ENCODE results near the gene LAG3.
"Not testable (repeated sequence)": the region's sequence is repeated elsewhere in the genome, so short reads cannot be mapped to it uniquely, and the experiment has no call there.

Gene LAG3

GRCh38 chr12:6736754-6737153 lies 35.6 kb upstream of the LAG3 start:
- Histone ChIP-seq H3K4me3 (ENCODE audit: severe bottlenecking) (no peak overlapping the region), H3K27me3 (ENCODE audit: insufficient read depth, poor library complexity, severe bottlenecking) (no peaks in the 10 kb centered on the region), H3K27ac (ENCODE audit: poor library complexity, severe bottlenecking) (peak overlapping the region; percentile 60), H3K36me3 (ENCODE audit: low read depth) (no peaks in the 10 kb centered on the region), H3K9me3 (ENCODE audit: severe bottlenecking) (no peaks in the 10 kb centered on the region), H3K4me1 (ENCODE audit: insufficient read depth, poor library complexity, severe bottlenecking) (peaks cover 6% of the 10 kb centered on the region)
- ATAC-seq (ENCODE audit: low read depth) (no peak), DNase-seq (ENCODE audit: low spot score) (no peak)
- TF ChIP-seq, protein P1, sequence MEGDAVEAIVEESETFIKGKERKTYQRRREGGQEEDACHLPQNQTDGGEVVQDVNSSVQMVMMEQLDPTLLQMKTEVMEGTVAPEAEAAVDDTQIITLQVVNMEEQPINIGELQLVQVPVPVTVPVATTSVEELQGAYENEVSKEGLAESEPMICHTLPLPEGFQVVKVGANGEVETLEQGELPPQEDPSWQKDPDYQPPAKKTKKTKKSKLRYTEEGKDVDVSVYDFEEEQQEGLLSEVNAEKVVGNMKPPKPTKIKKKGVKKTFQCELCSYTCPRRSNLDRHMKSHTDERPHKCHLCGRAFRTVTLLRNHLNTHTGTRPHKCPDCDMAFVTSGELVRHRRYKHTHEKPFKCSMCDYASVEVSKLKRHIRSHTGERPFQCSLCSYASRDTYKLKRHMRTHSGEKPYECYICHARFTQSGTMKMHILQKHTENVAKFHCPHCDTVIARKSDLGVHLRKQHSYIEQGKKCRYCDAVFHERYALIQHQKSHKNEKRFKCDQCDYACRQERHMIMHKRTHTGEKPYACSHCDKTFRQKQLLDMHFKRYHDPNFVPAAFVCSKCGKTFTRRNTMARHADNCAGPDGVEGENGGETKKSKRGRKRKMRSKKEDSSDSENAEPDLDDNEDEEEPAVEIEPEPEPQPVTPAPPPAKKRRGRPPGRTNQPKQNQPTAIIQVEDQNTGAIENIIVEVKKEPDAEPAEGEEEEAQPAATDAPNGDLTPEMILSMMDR (IDR thresholded peaks at IDR 0.05; ENCODE audit: poor library complexity, severe bottlenecking), result no peak

DNA sequence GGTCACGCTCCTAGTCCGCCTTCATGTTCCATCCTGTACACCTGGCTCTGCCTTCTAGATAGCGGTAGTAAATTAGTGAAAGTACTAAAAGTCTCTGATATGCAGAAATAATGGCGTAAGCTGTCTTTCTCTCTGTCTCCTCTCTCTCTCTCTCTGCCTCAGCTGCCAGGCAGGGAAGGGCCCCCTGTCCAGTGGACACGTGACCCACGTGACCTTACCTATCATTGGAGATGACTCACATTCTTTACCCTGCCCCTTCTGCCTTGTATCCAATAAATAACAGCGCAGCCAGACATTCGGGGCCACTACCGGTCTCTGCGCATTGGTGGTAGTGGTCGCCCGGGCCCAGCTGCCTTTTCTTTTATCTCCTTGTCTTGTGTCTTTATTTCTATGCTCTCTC lies 30.2 kb upstream of the LAG3 start:
- H3K36me3 ChIP-seq (ENCODE audit: low read depth); H3K9me3 ChIP-seq (ENCODE audit: severe bottlenecking); ATAC-seq (ENCODE audit: low read depth); H3K27me3 ChIP-seq (ENCODE audit: insufficient read depth, poor library complexity, severe bottlenecking); DNase-seq (ENCODE audit: low spot score); H3K4me3 ChIP-seq (ENCODE audit: severe bottlenecking); H3K27ac ChIP-seq (ENCODE audit: poor library complexity, severe bottlenecking): not testable (repeated sequence)
- H3K4me1 ChIP-seq (ENCODE audit: insufficient read depth, poor library complexity, severe bottlenecking), result peaks cover 13% of the 10 kb centered on the region

DNA sequence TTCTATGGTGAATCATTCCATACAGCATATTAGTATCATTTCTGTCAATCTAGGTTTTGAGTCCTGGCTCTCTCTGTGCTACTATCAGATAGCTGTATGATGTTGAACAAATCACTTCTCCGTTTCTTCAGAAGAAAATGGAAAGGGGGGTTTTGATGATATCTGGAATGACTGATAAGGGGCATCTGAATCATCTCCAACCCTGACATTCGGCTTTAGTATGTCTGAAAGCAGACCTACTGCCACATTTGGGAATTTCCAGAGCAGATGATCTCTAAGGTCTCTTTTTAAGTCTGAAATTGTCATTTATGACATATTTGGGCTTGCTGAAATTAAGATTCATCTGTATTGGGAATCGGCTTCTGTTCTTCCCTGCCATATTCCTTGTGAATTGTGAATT lies 29.5 kb upstream of the LAG3 start:
- Histone ChIP-seq H3K9me3 (ENCODE audit: severe bottlenecking) (no peaks in the 10 kb centered on the region), H3K27ac (ENCODE audit: poor library complexity, severe bottlenecking) (no peak overlapping the region), H3K36me3 (ENCODE audit: low read depth) (peaks cover 13% of the 10 kb centered on the region), H3K27me3 (ENCODE audit: insufficient read depth, poor library complexity, severe bottlenecking) (no peaks in the 10 kb centered on the region), H3K4me1 (ENCODE audit: insufficient read depth, poor library complexity, severe bottlenecking) (peaks cover 13% of the 10 kb centered on the region), H3K4me3 (ENCODE audit: severe bottlenecking) (no peak overlapping the region)
- DNase-seq (ENCODE audit: low spot score) (no peak), ATAC-seq (ENCODE audit: low read depth) (no peak)
- TF ChIP-seq, protein P1 (IDR thresholded peaks at IDR 0.05; ENCODE audit: poor library complexity, severe bottlenecking), result no peak

DNA sequence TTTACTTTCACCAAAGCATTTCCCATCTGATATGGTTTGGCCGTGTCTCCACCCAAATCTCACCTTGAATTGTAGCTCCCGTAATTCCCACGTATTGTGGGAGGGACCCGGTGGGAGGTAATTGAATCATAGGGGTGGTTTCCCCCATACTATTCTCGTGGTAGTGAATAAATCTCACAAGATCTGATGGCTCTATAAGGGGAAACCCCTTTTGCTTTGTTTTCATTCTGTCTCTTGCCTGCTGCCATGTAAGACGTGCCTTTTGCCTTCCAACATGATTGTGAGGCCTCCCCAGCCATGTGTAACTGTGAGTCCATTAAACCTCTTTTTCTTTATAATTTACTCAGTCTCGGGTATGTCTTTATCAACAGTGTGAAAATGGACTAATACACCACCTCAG lies 29.0 kb upstream of the LAG3 start:
- H3K9me3 ChIP-seq (ENCODE audit: severe bottlenecking); DNase-seq (ENCODE audit: low spot score); H3K4me3 ChIP-seq (ENCODE audit: severe bottlenecking); H3K27me3 ChIP-seq (ENCODE audit: insufficient read depth, poor library complexity, severe bottlenecking); ATAC-seq (ENCODE audit: low read depth); H3K27ac ChIP-seq (ENCODE audit: poor library complexity, severe bottlenecking): not testable (repeated sequence)
- Histone ChIP-seq H3K4me1 (ENCODE audit: insufficient read depth, poor library complexity, severe bottlenecking) (peaks cover 13% of the 10 kb centered on the region), H3K36me3 (ENCODE audit: low read depth) (peaks cover 17% of the 10 kb centered on the region)

DNA sequence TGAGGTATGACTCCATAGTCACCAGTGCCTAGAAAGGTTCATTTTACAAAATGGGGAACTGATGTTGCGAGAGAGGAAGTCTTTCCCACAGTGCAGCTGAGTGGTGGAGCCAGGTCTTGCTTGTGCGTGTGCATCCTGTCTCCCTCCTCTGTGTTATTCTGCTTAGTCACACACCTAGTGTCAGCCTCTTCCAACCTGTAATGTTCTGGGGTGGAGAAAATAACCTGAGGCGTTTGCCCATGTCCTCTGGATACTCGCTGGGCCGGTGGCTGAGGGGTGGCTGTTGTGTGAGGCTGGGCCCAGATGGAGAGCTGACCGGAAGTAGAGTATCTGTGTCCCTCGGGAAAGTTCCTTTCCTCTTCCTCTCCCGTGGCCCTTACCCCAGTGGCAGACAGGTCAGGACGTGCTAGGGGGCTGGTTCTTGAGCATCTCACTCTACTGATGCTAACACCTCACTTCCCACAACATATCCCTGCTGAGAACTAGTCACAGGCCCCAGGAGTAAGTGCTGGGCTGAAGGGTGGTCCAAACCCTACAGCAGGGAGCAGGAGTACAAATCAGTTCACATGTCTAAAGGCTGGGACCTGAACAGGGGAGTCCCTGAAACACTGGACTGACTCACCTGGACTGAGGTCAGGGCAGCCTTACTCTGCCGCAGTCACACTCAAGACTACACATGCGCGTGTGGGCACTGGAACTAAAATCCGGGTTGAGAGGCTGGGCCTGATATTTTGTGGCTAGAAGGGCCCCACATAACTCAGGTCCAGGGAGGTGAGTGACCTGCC lies 26.4 kb upstream of the LAG3 start:
- peaks cover 13% of the 10 kb centered on the region for H3K4me1 ChIP-seq (ENCODE audit: insufficient read depth, poor library complexity, severe bottlenecking)
- TF ChIP-seq, protein P1 (IDR thresholded peaks at IDR 0.05; ENCODE audit: poor library complexity, severe bottlenecking), result no peak
- peak; percentile 92 for ATAC-seq (ENCODE audit: low read depth)
- peaks cover 41% of the 10 kb centered on the region for H3K36me3 ChIP-seq (ENCODE audit: low read depth)
- H3K9me3 ChIP-seq (ENCODE audit: severe bottlenecking), result no peaks in the 10 kb centered on the region
- no peaks in the 10 kb centered on the region for H3K27me3 ChIP-seq (ENCODE audit: insufficient read depth, poor library complexity, severe bottlenecking)
- H3K27ac ChIP-seq (ENCODE audit: poor library complexity, severe bottlenecking), result peak overlapping the region; percentile 73
- H3K4me3 ChIP-seq (ENCODE audit: severe bottlenecking), result no peak overlapping the region
- DNase-seq (ENCODE audit: low spot score), result no peak

DNA sequence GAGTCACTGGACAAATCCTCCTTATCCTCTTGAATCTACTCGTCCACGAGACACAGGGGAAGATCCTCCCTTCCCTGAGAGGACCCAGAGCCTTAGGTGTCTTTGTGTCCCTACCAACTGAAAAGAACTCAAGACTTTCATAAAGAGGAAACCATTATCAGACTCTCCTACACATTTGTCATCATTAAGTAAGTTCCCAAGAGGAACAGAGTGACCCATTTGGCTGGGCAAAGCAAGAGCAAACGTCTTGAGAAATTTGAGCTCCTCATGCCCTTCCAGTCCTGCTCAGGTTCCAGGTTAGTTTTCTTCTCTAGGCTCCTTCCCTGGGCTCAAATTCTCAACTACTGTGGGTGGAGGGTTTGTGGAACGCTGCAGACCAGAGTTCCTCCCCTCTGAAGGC lies 25.1 kb upstream of the LAG3 start:
- no peaks in the 10 kb centered on the region for H3K9me3 ChIP-seq (ENCODE audit: severe bottlenecking)
- H3K36me3 ChIP-seq (ENCODE audit: low read depth), result peaks cover 52% of the 10 kb centered on the region
- no peak for DNase-seq (ENCODE audit: low spot score)
- H3K4me1 ChIP-seq (ENCODE audit: insufficient read depth, poor library complexity, severe bottlenecking), result peaks cover 13% of the 10 kb centered on the region
- TF ChIP-seq, protein P1 (IDR thresholded peaks at IDR 0.05; ENCODE audit: poor library complexity, severe bottlenecking), result no peak
- H3K27ac ChIP-seq (ENCODE audit: poor library complexity, severe bottlenecking), result peak overlapping the region; percentile 73
- no peak for ATAC-seq (ENCODE audit: low read depth)
- H3K4me3 ChIP-seq (ENCODE audit: severe bottlenecking), result no peak overlapping the region
- H3K27me3 ChIP-seq (ENCODE audit: insufficient read depth, poor library complexity, severe bottlenecking), result no peaks in the 10 kb centered on the region
